Fibroblast of lung (primary cell): ENCODE measurements around the gene ERMAP. TPM values are rescaled to one million over a fixed set of nuclear protein-coding genes. Genes with fewer than 3 reads are reported as not detected.

Experiments
- DNase-seq, 2 donors: peaks; one replicate each; pipeline versions ENCODE4 v3.0.0 to v3.0.0-alpha.2; 2010; ENCODE audit warnings: low read depth in 2 of 2
- H2AFZ ChIP-seq: 2 replicates; pipeline ENCODE4 v1.5.1; 2012; ENCODE audit warnings: low read length, control low read depth, inconsistent platforms
- H3K27ac ChIP-seq: 2 replicates; pipeline ENCODE4 v1.5.1; 2011; ENCODE audit warnings: low read length, control low read depth; ENCODE audit not compliant: insufficient read depth
- H3K27me3 ChIP-seq: 2 replicates; pipeline ENCODE4 v1.5.1; 2011; ENCODE audit warnings: mild to moderate bottlenecking, low read length; ENCODE audit not compliant: control insufficient read depth, insufficient read depth
- H3K36me3 ChIP-seq: 2 replicates; pipeline ENCODE4 v1.5.1; 2011; ENCODE audit warnings: low read length; ENCODE audit not compliant: control insufficient read depth, insufficient read depth
- H3K4me1 ChIP-seq: 2 replicates; pipeline ENCODE4 v1.5.1; 2011; ENCODE audit warnings: low read length; ENCODE audit not compliant: control insufficient read depth, insufficient read depth; ENCODE audit errors: extremely low read depth
- H3K4me2 ChIP-seq: 2 replicates; pipeline ENCODE4 v1.5.1; 2011; ENCODE audit warnings: low read length, control low read depth; ENCODE audit not compliant: insufficient read depth; ENCODE audit errors: extremely low read depth
- H3K4me3 ChIP-seq, 4 experiments: fragments of 200-600 bp in 1 of 4; sonication (generic) in 1 of 4; replicated peaks in 1 of 4; 2 replicates each; pipeline ENCODE4 v1.5.1; 2011 to 2016; ENCODE audit warnings: low read length in 4 of 4, low read depth in 3 of 4, mild to moderate bottlenecking in 3 of 4, control low read depth in 2 of 4, inconsistent platforms in 1 of 4, mixed read lengths in 1 of 4; ENCODE audit not compliant: insufficient read depth in 1 of 4; ENCODE audit errors: control extremely low read depth in 1 of 4
- H3K79me2 ChIP-seq: 2 replicates; pipeline ENCODE4 v1.5.1; 2012; ENCODE audit warnings: mild to moderate bottlenecking, low read length, inconsistent platforms; ENCODE audit not compliant: control insufficient read depth, insufficient read depth
- H3K9ac ChIP-seq: 2 replicates; pipeline ENCODE4 v1.5.1; 2011; ENCODE audit warnings: mild to moderate bottlenecking, low read length, control low read depth; ENCODE audit not compliant: insufficient read depth
- H3K9me3 ChIP-seq: 2 replicates; pipeline ENCODE4 v1.5.1; 2012; ENCODE audit warnings: low read depth, low read length; ENCODE audit not compliant: control insufficient read depth, insufficient read depth
- H4K20me1 ChIP-seq: 2 replicates; pipeline ENCODE4 v1.5.1; 2011; ENCODE audit warnings: low read length; ENCODE audit not compliant: control insufficient read depth, insufficient read depth; ENCODE audit errors: extremely low read depth
- CTCF ChIP-seq, 2 donors: IDR thresholded peaks in 1 of 2; conservative IDR thresholded peaks in 1 of 2; 1 replicate in 1 of 2; 2 replicates in 1 of 2; pipeline ENCODE4 v1.5.1; 2011 to 2012; ENCODE audit warnings: low read length in 2 of 2, control low read depth in 1 of 2, inconsistent platforms in 1 of 2, low read depth in 1 of 2, mild to moderate bottlenecking in 1 of 2
- EZH2 ChIP-seq: IDR thresholded peaks from 2 replicates; pipeline ENCODE4 v1.5.1; 2012; ENCODE audit warnings: low read length, control low read depth, mild to moderate bottlenecking; ENCODE audit errors: missing control alignments
- polyA plus RNA-seq, 2 donors: library from polyadenylated mRNA; depleted of rRNA in 1 of 2; stranded (reverse) in 1 of 2; unstranded in 1 of 2; fragments of >200 nt; gene quantifications; 2 replicates each; pipeline ENCODE4 v1.2.1, GENCODE V29; 2011 to 2012; ENCODE audit warnings: missing spikeins in 1 of 2
- total RNA-seq: library from RNA; depleted of rRNA; stranded (reverse); fragments of >200 nt; gene quantifications from 2 replicates; pipeline ENCODE4 v1.2.1, GENCODE V29; 2014

ERMAP gene
- total and polyA plus RNA-seq, 2 donors (not counting 1 experiment from before 2014, with no cell fraction given), result 19.4 to 37.2 TPM

- no peak overlapping the region for H3K4me3 ChIP-seq
- H3K9ac ChIP-seq, result no peak overlapping the region
- H3K9me3 ChIP-seq, result no peaks in the 10 kb centered on the region
- no peaks in the 10 kb centered on the region for H3K79me2 ChIP-seq
- H3K27me3 ChIP-seq, result peaks cover 3% of the 10 kb centered on the region
- no peaks in the 10 kb centered on the region for H3K4me1 ChIP-seq
- H4K20me1 ChIP-seq, result no peaks in the 10 kb centered on the region
- H3K27ac ChIP-seq, result no peak overlapping the region
- H2AFZ ChIP-seq, result no peak overlapping the region
- H3K36me3 ChIP-seq, result no peaks in the 10 kb centered on the region
- no peak for DNase-seq
- TF ChIP-seq CTCF (conservative IDR thresholded peaks at IDR 0.05 in 1 of 2, IDR thresholded peaks at IDR 0.05 in 1 of 2; ENCODE audit: low read depth in 1 of 2, low read length in 2 of 2), result no peak
- no peak overlapping the region for H3K4me2 ChIP-seq
These were observed 56.7 kb downstream of the ERMAP start for GRCh38 chr1:42873670-42874069.

GRCh38 chr1:42876009-42876408, 59.1 kb downstream of the ERMAP start:
- H3K27me3 ChIP-seq, result peaks cover 3% of the 10 kb centered on the region
- H4K20me1 ChIP-seq, result no peaks in the 10 kb centered on the region
- DNase-seq, result no peak
- no peaks in the 10 kb centered on the region for H3K4me1 ChIP-seq
- TF ChIP-seq EZH2 (no peak), CTCF (conservative IDR thresholded peaks at IDR 0.05 in 1 of 2, IDR thresholded peaks at IDR 0.05 in 1 of 2; ENCODE audit: low read depth in 1 of 2, low read length in 2 of 2) (no peak)
- H3K9me3 ChIP-seq, result no peaks in the 10 kb centered on the region
- no peak overlapping the region for H3K27ac ChIP-seq
- no peak overlapping the region for H2AFZ ChIP-seq
- H3K4me2 ChIP-seq, result no peak overlapping the region
- no peak overlapping the region for H3K4me3 ChIP-seq
- no peak overlapping the region for H3K9ac ChIP-seq
- no peaks in the 10 kb centered on the region for H3K36me3 ChIP-seq
- no peaks in the 10 kb centered on the region for H3K79me2 ChIP-seq

GRCh38 chr1:42877380-42877779, 60.5 kb downstream of the ERMAP start:
- TF ChIP-seq CTCF (conservative IDR thresholded peaks at IDR 0.05 in 1 of 2, IDR thresholded peaks at IDR 0.05 in 1 of 2; ENCODE audit: low read depth in 1 of 2, low read length in 2 of 2) (no peak), EZH2 (no peak)
- no peak overlapping the region for H3K9ac ChIP-seq
- no peak for DNase-seq

More at GRCh38 chr1:42877380-42877779, 60.5 kb downstream of the ERMAP start:
- H3K27ac ChIP-seq, result no peak overlapping the region
- no peaks in the 10 kb centered on the region for H3K9me3 ChIP-seq
- peaks cover 3% of the 10 kb centered on the region for H3K27me3 ChIP-seq
- H3K4me3 ChIP-seq, result no peak overlapping the region
- no peak overlapping the region for H2AFZ ChIP-seq
- no peaks in the 10 kb centered on the region for H3K4me1 ChIP-seq
- H3K4me2 ChIP-seq, result no peak overlapping the region
- H3K36me3 ChIP-seq, result no peaks in the 10 kb centered on the region
- no peaks in the 10 kb centered on the region for H3K79me2 ChIP-seq
- H4K20me1 ChIP-seq, result no peaks in the 10 kb centered on the region
